Loucy (cell line): ENCODE data around the gene ABCA8.

Experiments used
- H2AFZ ChIP-seq: fragments of 200-600 bp; sonication (generic); 2 replicates; pipeline ENCODE4 v1.6.0; 2016; ENCODE audit warnings: antibody characterized with exemption, mild to moderate bottlenecking, low read length, moderate library complexity
- H3F3A ChIP-seq: fragments of 200-600 bp; 2 replicates; pipeline ENCODE4 v1.6.0; 2016; ENCODE audit warnings: antibody characterized with exemption, low read depth, mild to moderate bottlenecking
- H3K27me3 ChIP-seq: fragments of 200-600 bp; sonication (generic); 2 replicates; pipeline ENCODE4 v1.6.1; 2014; ENCODE audit warnings: low read length, mild to moderate bottlenecking; ENCODE audit not compliant: insufficient read depth, poor library complexity, severe bottlenecking
- H3K36me3 ChIP-seq: fragments of 200-600 bp; sonication (generic); 2 replicates; pipeline ENCODE4 v1.6.1; 2016; ENCODE audit warnings: low read length; ENCODE audit not compliant: insufficient read depth
- H3K4me1 ChIP-seq: fragments of 200-600 bp; sonication (generic); 2 replicates; pipeline ENCODE4 v1.5.1; 2014; ENCODE audit warnings: low read length, mild to moderate bottlenecking; ENCODE audit not compliant: insufficient read depth, poor library complexity, severe bottlenecking
- H3K4me2 ChIP-seq: fragments of 200-600 bp; sonication (generic); 2 replicates; pipeline ENCODE4 v1.6.0; 2014; ENCODE audit warnings: antibody characterized with exemption, low read length, low read depth, mild to moderate bottlenecking; ENCODE audit not compliant: poor library complexity, severe bottlenecking
- H3K4me3 ChIP-seq: fragments of 200-600 bp; sonication (generic); 2 replicates; pipeline ENCODE4 v1.5.1; 2014; ENCODE audit warnings: low read length, mild to moderate bottlenecking, mixed read lengths; ENCODE audit not compliant: poor library complexity, severe bottlenecking
- H3K79me2 ChIP-seq: fragments of 200-600 bp; sonication (generic); 2 replicates; pipeline ENCODE4 v1.6.1; 2014; ENCODE audit warnings: low read length; ENCODE audit not compliant: insufficient read depth
- H3K9ac ChIP-seq: fragments of 200-600 bp; sonication (generic); 2 replicates; pipeline ENCODE4 v1.6.0; 2014; ENCODE audit warnings: mild to moderate bottlenecking, low read depth, low read length, moderate library complexity; ENCODE audit not compliant: poor library complexity, severe bottlenecking
- H3K9me2 ChIP-seq: fragments of 200-600 bp; sonication (generic); replicated peaks from 2 replicates; pipeline ENCODE4 v1.6.1; 2016; ENCODE audit warnings: low read depth, low read length, mixed read lengths
- H3K9me3 ChIP-seq: fragments of 200-600 bp; sonication (generic); 2 replicates; pipeline ENCODE4 v1.6.1; 2014; ENCODE audit warnings: mild to moderate bottlenecking, antibody characterized with exemption, low read length, low read depth; ENCODE audit not compliant: insufficient read depth
- H4K20me1 ChIP-seq: fragments of 200-600 bp; sonication (generic); 2 replicates; pipeline ENCODE4 v1.6.0; 2014; ENCODE audit warnings: antibody characterized with exemption, low read length, mild to moderate bottlenecking; ENCODE audit not compliant: insufficient read depth, poor library complexity, severe bottlenecking
- EZH2phosphoT487 ChIP-seq: fragments of 200-600 bp; IDR thresholded peaks from 2 replicates; pipeline ENCODE4 v1.6.1; 2018; ENCODE audit warnings: antibody characterized with exemption, mild to moderate bottlenecking, moderate library complexity, borderline replicate concordance
- TF ChIP-seq, protein P1 (sequence below): fragments of 200-600 bp; sonication (generic); conservative IDR thresholded peaks from 2 replicates; pipeline ENCODE4 v1.5.1; 2014; ENCODE audit warnings: mild to moderate bottlenecking, antibody characterized with exemption, low read length

Gene ABCA8

DNA sequence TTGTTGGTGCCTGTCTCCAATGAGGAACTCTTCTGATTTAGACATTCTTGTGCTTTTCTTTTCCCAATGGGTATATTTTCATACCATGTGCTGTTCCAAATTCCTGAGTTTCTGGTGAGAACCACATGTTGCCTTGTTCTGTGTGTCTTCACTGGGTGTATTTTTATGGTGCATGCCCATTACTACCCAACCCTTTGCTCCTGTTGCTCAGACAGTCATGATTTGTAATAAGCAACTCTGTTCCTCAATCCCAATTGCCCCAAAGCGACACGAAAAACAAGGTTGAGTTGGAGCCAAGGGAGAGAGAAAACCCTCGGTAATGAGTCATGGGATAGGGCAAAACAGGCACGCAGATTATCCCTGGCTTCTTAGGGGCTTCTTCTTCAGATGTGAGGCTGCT is 101.8 kb downstream of the ABCA8 start:
- H3K36me3 ChIP-seq, result no peaks in the 10 kb centered on the region
- no peak overlapping the region for H3K9ac ChIP-seq
- H3K9me2 ChIP-seq, result no peaks in the 10 kb centered on the region
- no peaks in the 10 kb centered on the region for H3K9me3 ChIP-seq
- no peaks in the 10 kb centered on the region for H3K79me2 ChIP-seq
- H3K4me3 ChIP-seq, result no peak overlapping the region
- no peak overlapping the region for H3K4me2 ChIP-seq
- H3K4me1 ChIP-seq, result no peaks in the 10 kb centered on the region
- H2AFZ ChIP-seq, result no peak overlapping the region
- H3F3A ChIP-seq, result no peaks in the 10 kb centered on the region
- no peaks in the 10 kb centered on the region for H3K27me3 ChIP-seq
- no peak for TF ChIP-seq EZH2phosphoT487
- TF ChIP-seq, protein P1, sequence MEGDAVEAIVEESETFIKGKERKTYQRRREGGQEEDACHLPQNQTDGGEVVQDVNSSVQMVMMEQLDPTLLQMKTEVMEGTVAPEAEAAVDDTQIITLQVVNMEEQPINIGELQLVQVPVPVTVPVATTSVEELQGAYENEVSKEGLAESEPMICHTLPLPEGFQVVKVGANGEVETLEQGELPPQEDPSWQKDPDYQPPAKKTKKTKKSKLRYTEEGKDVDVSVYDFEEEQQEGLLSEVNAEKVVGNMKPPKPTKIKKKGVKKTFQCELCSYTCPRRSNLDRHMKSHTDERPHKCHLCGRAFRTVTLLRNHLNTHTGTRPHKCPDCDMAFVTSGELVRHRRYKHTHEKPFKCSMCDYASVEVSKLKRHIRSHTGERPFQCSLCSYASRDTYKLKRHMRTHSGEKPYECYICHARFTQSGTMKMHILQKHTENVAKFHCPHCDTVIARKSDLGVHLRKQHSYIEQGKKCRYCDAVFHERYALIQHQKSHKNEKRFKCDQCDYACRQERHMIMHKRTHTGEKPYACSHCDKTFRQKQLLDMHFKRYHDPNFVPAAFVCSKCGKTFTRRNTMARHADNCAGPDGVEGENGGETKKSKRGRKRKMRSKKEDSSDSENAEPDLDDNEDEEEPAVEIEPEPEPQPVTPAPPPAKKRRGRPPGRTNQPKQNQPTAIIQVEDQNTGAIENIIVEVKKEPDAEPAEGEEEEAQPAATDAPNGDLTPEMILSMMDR, result no peak
- no peaks in the 10 kb centered on the region for H4K20me1 ChIP-seq

DNA sequence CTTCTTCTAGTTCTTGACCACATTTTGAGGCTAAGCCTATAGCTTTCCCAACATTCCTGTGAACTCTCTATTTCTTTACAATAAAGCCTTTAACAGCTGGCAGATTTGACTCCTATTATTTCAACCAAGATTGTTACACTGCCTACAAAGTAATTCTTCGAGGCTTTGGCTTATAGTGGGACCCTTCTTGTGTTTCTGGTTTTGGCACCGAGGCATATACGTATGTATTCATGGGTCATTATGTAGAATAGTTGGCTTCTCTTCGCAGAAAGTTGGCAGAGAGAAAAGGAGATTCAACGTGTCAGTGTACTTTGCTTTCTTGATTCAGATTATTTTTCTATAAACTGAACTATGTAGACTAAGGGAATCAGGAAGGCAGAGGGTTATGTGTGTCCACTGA is 102.2 kb downstream of the ABCA8 start:
- Histone ChIP-seq H3K36me3 (no peaks in the 10 kb centered on the region), H3K9me3 (no peaks in the 10 kb centered on the region), H3K9ac (no peak overlapping the region), H3K27me3 (no peaks in the 10 kb centered on the region), H3K9me2 (no peaks in the 10 kb centered on the region), H3F3A (no peaks in the 10 kb centered on the region), H4K20me1 (no peaks in the 10 kb centered on the region), H3K4me1 (no peaks in the 10 kb centered on the region), H3K4me2 (no peak overlapping the region), H3K4me3 (no peak overlapping the region), H2AFZ (no peak overlapping the region), H3K79me2 (no peaks in the 10 kb centered on the region)
- TF ChIP-seq, protein P1, result no peak

DNA sequence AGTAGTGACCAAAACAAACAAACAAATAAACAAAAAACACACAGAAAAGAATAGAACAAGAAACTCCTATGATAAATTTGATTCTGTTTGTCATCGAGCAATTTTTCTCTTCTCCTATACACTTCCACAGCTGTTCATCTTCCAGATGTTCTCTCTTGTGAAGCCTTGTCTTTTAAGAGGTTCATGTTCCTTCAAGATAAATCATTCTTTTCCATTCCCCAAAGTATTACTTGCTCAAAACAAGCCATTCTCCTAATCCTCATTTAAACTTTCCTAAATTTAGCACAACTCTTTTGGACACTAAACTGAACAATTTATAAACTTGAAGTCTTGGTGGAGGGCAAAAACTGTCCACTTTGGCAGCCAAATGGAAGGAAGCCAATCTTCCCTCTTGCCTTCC is 103.3 kb downstream of the ABCA8 start:
- no peak overlapping the region for H3K4me3 ChIP-seq
- H2AFZ ChIP-seq, result no peak overlapping the region

More for the DNA sequence above, 103.3 kb downstream of the ABCA8 start:
- H4K20me1 ChIP-seq, result no peaks in the 10 kb centered on the region
- H3K9me2 ChIP-seq, result no peaks in the 10 kb centered on the region
- no peaks in the 10 kb centered on the region for H3K27me3 ChIP-seq
- no peak overlapping the region for H3K4me2 ChIP-seq
- H3K4me1 ChIP-seq, result no peaks in the 10 kb centered on the region
- no peaks in the 10 kb centered on the region for H3K9me3 ChIP-seq
- TF ChIP-seq, protein P1, result no peak
- no peak for TF ChIP-seq EZH2phosphoT487
- H3K79me2 ChIP-seq, result no peaks in the 10 kb centered on the region
- H3K9ac ChIP-seq, result no peak overlapping the region
- H3K36me3 ChIP-seq, result no peaks in the 10 kb centered on the region
- no peaks in the 10 kb centered on the region for H3F3A ChIP-seq
